CD8-positive, alpha-beta memory T cell (primary cell): ENCODE measurements around the gene PLP1. TPM values are rescaled to one million over a fixed set of nuclear protein-coding genes. Genes with fewer than 3 reads are reported as not detected.

ENCODE experiments used
- CTCF ChIA-PET: fragments of 350-600 bp; sonication (Branson Sonifier 250); formaldehyde crosslinking; loops from one replicate; lab custom pipeline; 2021; ENCODE audit warnings: antibody characterized with exemption; lab: Charles Lee
- POLR2A ChIA-PET: fragments of 350-600 bp; sonication (Branson Sonifier 250); formaldehyde crosslinking; loops from one replicate; lab custom pipeline; 2021; ENCODE audit warnings: antibody characterized with exemption; lab: Charles Lee
- DNase-seq, 5 donors: peaks; one replicate each; pipeline versions ENCODE4 v3.0.0 to v3.0.0-alpha.2; 2020 to 2022; ENCODE audit warnings: mixed read lengths in 1 of 5
- H3K27ac ChIP-seq: one replicate; pipeline ENCODE4 v1.7.0; 2013; ENCODE audit warnings: low read depth, mild to moderate bottlenecking, low read length, moderate library complexity
- H3K27me3 ChIP-seq: 2 replicates; pipeline ENCODE4 v1.7.0; 2013; ENCODE audit warnings: low read length, mild to moderate bottlenecking; ENCODE audit not compliant: insufficient read depth, poor library complexity, severe bottlenecking
- H3K36me3 ChIP-seq: 2 replicates; pipeline ENCODE4 v1.7.0; 2013; ENCODE audit warnings: mild to moderate bottlenecking, low read length, moderate library complexity; ENCODE audit not compliant: insufficient read depth
- H3K4me1 ChIP-seq: 2 replicates; pipeline ENCODE4 v1.7.0; 2013; ENCODE audit warnings: mild to moderate bottlenecking, low read length, moderate library complexity; ENCODE audit not compliant: insufficient read depth
- H3K4me3 ChIP-seq: 2 replicates; pipeline ENCODE4 v1.7.0; 2013; ENCODE audit warnings: mild to moderate bottlenecking, low read length
- H3K9me3 ChIP-seq: 2 replicates; pipeline ENCODE4 v1.7.0; 2013; ENCODE audit warnings: mild to moderate bottlenecking, low read length
- H3K27ac Mint-ChIP-seq, 8 donors: one replicate each; pipeline ENCODE4 v1.8.0; 2020 to 2021; ENCODE audit warnings: mixed read lengths in 8 of 8, mild to moderate bottlenecking in 6 of 8, inconsistent platforms in 3 of 8, moderate library complexity in 3 of 8
- H3K27me3 Mint-ChIP-seq, 2 donors: one replicate each; pipeline ENCODE4 v1.8.0; 2020 to 2021; ENCODE audit warnings: mixed read lengths in 2 of 2, mild to moderate bottlenecking in 1 of 2, moderate library complexity in 1 of 2
- H3K36me3 Mint-ChIP-seq, 3 donors: one replicate each; pipeline ENCODE4 v1.8.0; 2020 to 2021; ENCODE audit warnings: mixed read lengths in 3 of 3, inconsistent platforms in 1 of 3, mild to moderate bottlenecking in 1 of 3
- H3K4me1 Mint-ChIP-seq, 3 donors: one replicate each; pipeline ENCODE4 v1.8.0; 2020 to 2021; ENCODE audit warnings: mixed read lengths in 3 of 3, inconsistent platforms in 1 of 3, mild to moderate bottlenecking in 1 of 3
- H3K4me3 Mint-ChIP-seq, 7 donors: one replicate each; pipeline ENCODE4 v1.8.0; 2020 to 2021; ENCODE audit warnings: mixed read lengths in 7 of 7, mild to moderate bottlenecking in 6 of 7, moderate library complexity in 4 of 7, inconsistent platforms in 2 of 7
- H3K9me3 Mint-ChIP-seq, 5 donors: one replicate each; pipeline ENCODE4 v1.8.0; 2020 to 2022; ENCODE audit warnings: mixed read lengths in 5 of 5, mild to moderate bottlenecking in 3 of 5, moderate library complexity in 2 of 5, inconsistent platforms in 1 of 5
- polyA plus RNA-seq: library from polyadenylated mRNA; unstranded; fragments of 300-500 nt; fragmentation: Illumina TruSeq; gene quantifications from one replicate; pipeline ENCODE4 v1.2.3, GENCODE V29; 2021
- total RNA-seq, 2 experiments: library from RNA; stranded (reverse); gene quantifications; one replicate each; pipeline ENCODE4 v1.2.3, GENCODE V29; 2021

Gene PLP1, protein sequence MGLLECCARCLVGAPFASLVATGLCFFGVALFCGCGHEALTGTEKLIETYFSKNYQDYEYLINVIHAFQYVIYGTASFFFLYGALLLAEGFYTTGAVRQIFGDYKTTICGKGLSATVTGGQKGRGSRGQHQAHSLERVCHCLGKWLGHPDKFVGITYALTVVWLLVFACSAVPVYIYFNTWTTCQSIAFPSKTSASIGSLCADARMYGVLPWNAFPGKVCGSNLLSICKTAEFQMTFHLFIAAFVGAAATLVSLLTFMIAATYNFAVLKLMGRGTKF
- total RNA-seq (not detected), polyA plus RNA-seq (not detected)

- peaks cover 1 to 19% of the 10 kb centered on the region in 2 donors for H3K27me3 Mint-ChIP-seq
- Histone ChIP-seq H3K27me3 (no peaks in the 10 kb centered on the region), H3K4me1 (no peaks in the 10 kb centered on the region), H3K36me3 (no peaks in the 10 kb centered on the region), H3K4me3 (no peak within 1 kb of the TSS), H3K27ac (no peak within 1 kb of the TSS), H3K9me3 (no peaks in the 10 kb centered on the region)
- CTCF ChIA-PET: no interaction called here
- DNase-seq: no peak
- POLR2A ChIA-PET: no interaction called here
- no peaks in the 10 kb centered on the region for H3K9me3 Mint-ChIP-seq
- no peaks in the 10 kb centered on the region for H3K36me3 Mint-ChIP-seq
- no peak within 1 kb of the TSS for H3K4me3 Mint-ChIP-seq
- no peaks in the 10 kb centered on the region for H3K4me1 Mint-ChIP-seq
- peak within 1 kb of the TSS in 1 of 8 donors; percentile 52 for H3K27ac Mint-ChIP-seq
Observed at GRCh38 chrX:103776546-103776945, at the start of gene PLP1. TSS of gene PLP1 (plus strand) at chrX:103776840. CDS start at chrX:103776996, 156 bp downstream.

- DNase-seq: no peak
- Mint-ChIP-seq H3K4me3 (no peak overlapping the region), H3K36me3 (no peaks in the 10 kb centered on the region), H3K4me1 (peaks cover 4 to 6% (median 6%) of the 10 kb centered on the region in 3 donors), H3K9me3 (no peaks in the 10 kb centered on the region), H3K27me3 (peaks cover 16 to 20% of the 10 kb centered on the region in 2 donors), H3K27ac (peak overlapping the region in 1 of 8 donors; percentile 26)
- ChIA-PET POLR2A (no interaction called here), CTCF (no interaction called here)
- Histone ChIP-seq H3K27ac (no peak overlapping the region), H3K36me3 (no peaks in the 10 kb centered on the region), H3K4me1 (no peaks in the 10 kb centered on the region), H3K27me3 (no peaks in the 10 kb centered on the region), H3K9me3 (no peaks in the 10 kb centered on the region), H3K4me3 (no peak overlapping the region)
Observed at GRCh38 chrX:103727115-103727514, 49.5 kb upstream of the PLP1 start.

GRCh38 chrX:103729015-103729414 is 47.6 kb upstream of the PLP1 start:
- POLR2A ChIA-PET: no interaction called here

GRCh38 chrX:103730147-103730795 is 46.4 kb upstream of the PLP1 start:
- Mint-ChIP-seq H3K4me3 (no peak overlapping the region), H3K36me3 (no peaks in the 10 kb centered on the region), H3K27ac (peak overlapping the region in 1 of 8 donors; percentile 17), H3K27me3 (peaks cover 16 to 19% of the 10 kb centered on the region in 2 donors), H3K4me1 (peaks cover 4 to 6% (median 6%) of the 10 kb centered on the region in 3 donors), H3K9me3 (no peaks in the 10 kb centered on the region)
- no peak for DNase-seq
- ChIA-PET CTCF (no interaction called here), POLR2A (no interaction called here)
- no peaks in the 10 kb centered on the region for H3K9me3 ChIP-seq
- H3K4me1 ChIP-seq: no peaks in the 10 kb centered on the region
- no peak overlapping the region for H3K4me3 ChIP-seq
- H3K36me3 ChIP-seq: no peaks in the 10 kb centered on the region
- no peak overlapping the region for H3K27ac ChIP-seq
- H3K27me3 ChIP-seq: no peaks in the 10 kb centered on the region

More at GRCh38 chrX:103729015-103729414, 47.6 kb upstream of the PLP1 start:
- no peaks in the 10 kb centered on the region for H3K9me3 ChIP-seq
- H3K4me1 ChIP-seq: no peaks in the 10 kb centered on the region
- Mint-ChIP-seq H3K27ac (no peak overlapping the region), H3K4me3 (no peak overlapping the region), H3K27me3 (peaks cover 16 to 22% of the 10 kb centered on the region in 2 donors), H3K36me3 (no peaks in the 10 kb centered on the region), H3K4me1 (peaks cover 4 to 6% (median 6%) of the 10 kb centered on the region in 3 donors), H3K9me3 (no peaks in the 10 kb centered on the region)
- no peak overlapping the region for H3K27ac ChIP-seq
- H3K36me3 ChIP-seq: no peaks in the 10 kb centered on the region
- CTCF ChIA-PET: no interaction called here
- no peak overlapping the region for H3K4me3 ChIP-seq
- H3K27me3 ChIP-seq: no peaks in the 10 kb centered on the region
- no peak for DNase-seq

DNA sequence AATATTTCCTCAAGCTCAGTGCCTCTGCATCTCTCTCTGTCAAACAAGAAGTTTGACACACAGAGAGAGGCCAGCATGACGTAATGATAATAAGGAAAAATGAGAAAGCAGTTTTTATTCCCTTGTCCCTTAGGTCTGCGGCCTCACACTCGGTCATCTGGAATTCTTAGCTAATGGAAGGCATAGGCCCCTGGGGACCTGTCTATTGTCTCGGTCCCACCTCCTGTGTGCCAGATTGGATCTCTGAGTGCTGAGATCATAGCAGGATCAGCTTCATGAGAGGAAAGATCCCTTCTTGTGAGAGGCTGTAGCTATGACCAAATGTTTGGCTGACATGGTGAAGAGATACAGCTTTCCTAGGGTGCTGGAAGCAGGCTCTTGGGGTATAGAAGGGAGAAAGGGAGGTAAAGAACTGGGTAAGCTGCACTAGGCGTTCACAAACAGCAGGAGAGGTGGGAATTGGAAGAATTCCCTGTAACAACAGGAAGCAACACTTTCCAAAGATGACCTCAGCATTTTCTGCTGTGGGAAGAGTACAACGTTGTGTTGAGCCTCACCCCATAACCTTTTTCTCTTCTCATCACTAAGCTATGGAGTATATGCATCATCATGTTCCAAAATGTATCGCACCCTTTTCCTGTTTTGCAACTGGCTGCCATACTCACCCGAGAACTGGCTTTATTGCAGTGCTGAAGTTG is 45.7 kb upstream of the PLP1 start:
- no peaks in the 10 kb centered on the region for H3K4me1 ChIP-seq
- H3K4me3 ChIP-seq: no peak overlapping the region
- no peak for DNase-seq
- Mint-ChIP-seq H3K27me3 (peaks cover 16 to 18% of the 10 kb centered on the region in 2 donors), H3K4me3 (no peak overlapping the region), H3K9me3 (no peaks in the 10 kb centered on the region), H3K36me3 (no peaks in the 10 kb centered on the region), H3K27ac (no peak overlapping the region), H3K4me1 (peaks cover 4 to 6% (median 6%) of the 10 kb centered on the region in 3 donors)
- no peaks in the 10 kb centered on the region for H3K36me3 ChIP-seq
- CTCF ChIA-PET: no interaction called here
- H3K27me3 ChIP-seq: no peaks in the 10 kb centered on the region
- POLR2A ChIA-PET: no interaction called here
- H3K9me3 ChIP-seq: no peaks in the 10 kb centered on the region
- no peak overlapping the region for H3K27ac ChIP-seq

- Histone ChIP-seq H3K27ac (no peak overlapping the region), H3K4me3 (no peak overlapping the region), H3K4me1 (no peaks in the 10 kb centered on the region), H3K9me3 (no peaks in the 10 kb centered on the region), H3K36me3 (no peaks in the 10 kb centered on the region), H3K27me3 (no peaks in the 10 kb centered on the region)
- ChIA-PET CTCF (no interaction called here), POLR2A (no interaction called here)
- H3K4me1 Mint-ChIP-seq: peaks cover 4 to 6% (median 6%) of the 10 kb centered on the region in 3 donors
- no peak for DNase-seq
- no peaks in the 10 kb centered on the region for H3K36me3 Mint-ChIP-seq
- H3K4me3 Mint-ChIP-seq: no peak overlapping the region
- peaks cover 16 to 22% of the 10 kb centered on the region in 2 donors for H3K27me3 Mint-ChIP-seq
- no peak overlapping the region for H3K27ac Mint-ChIP-seq
- H3K9me3 Mint-ChIP-seq: no peaks in the 10 kb centered on the region
Observed at GRCh38 chrX:103733017-103733416, 43.6 kb upstream of the PLP1 start.

DNA sequence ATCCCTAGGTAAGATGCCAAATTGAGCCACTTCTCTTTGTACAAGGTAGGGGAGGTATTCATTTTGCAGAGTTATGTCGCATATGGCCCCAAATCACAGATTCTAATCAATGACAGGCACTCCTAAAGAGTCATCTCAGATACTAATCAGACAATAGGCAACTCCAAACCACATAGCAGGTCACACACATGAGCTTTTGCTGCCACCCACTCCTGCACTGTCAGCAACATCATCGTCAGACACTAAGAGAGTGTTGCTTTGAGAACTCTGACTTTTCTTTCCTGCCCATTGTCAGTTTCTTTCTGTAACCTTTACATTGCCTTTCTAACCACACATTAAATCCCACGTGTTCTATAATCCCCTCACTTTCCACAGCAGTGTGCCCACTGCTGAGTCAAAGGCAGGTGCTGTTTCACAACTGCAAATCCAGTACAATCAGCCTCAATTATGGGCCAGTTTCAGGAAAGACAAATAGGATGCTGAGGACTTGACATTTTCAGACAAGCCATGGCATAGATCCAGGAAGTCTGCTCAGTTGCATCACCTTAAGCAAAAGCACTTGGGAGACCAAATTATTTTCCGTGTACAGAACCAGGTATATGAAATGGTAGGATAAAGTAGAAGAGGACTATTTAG is 42.4 kb upstream of the PLP1 start:
- Mint-ChIP-seq H3K4me3 (no peak overlapping the region), H3K36me3 (no peaks in the 10 kb centered on the region), H3K9me3 (no peaks in the 10 kb centered on the region), H3K4me1 (peaks cover 4 to 6% (median 6%) of the 10 kb centered on the region in 3 donors), H3K27ac (no peak overlapping the region), H3K27me3 (peaks cover 16 to 19% of the 10 kb centered on the region in 2 donors)
- Histone ChIP-seq H3K27me3 (no peaks in the 10 kb centered on the region), H3K4me1 (no peaks in the 10 kb centered on the region), H3K36me3 (no peaks in the 10 kb centered on the region), H3K4me3 (no peak overlapping the region), H3K27ac (no peak overlapping the region), H3K9me3 (no peaks in the 10 kb centered on the region)
- ChIA-PET CTCF (no interaction called here), POLR2A (no interaction called here)
- DNase-seq: no peak

DNA sequence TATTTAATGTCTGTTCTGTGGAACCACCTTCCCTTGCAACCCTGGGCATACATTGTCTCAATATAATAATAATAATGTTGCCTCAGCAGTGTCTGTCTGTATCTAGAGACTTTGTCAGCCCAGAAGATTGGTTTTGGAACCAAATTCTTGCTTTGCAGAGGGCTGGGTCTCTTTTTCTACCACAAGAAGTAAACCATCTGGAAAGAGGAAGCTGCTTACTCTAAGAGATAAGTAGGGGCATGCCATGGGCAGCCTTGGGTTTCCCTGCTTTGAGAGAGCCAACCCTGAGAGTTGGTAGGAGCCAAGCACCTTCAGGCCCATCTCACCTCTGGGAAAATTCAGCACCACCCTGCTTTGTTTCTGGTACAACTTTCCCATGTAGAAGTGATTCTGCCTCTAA is 38.9 kb upstream of the PLP1 start:
- Mint-ChIP-seq H3K27me3 (peaks cover 6 to 10% of the 10 kb centered on the region in 2 donors), H3K36me3 (no peaks in the 10 kb centered on the region), H3K4me3 (no peak overlapping the region), H3K4me1 (no peaks in the 10 kb centered on the region), H3K9me3 (no peaks in the 10 kb centered on the region), H3K27ac (no peak overlapping the region)
- no peak for DNase-seq
- H3K36me3 ChIP-seq: no peaks in the 10 kb centered on the region
- H3K9me3 ChIP-seq: no peaks in the 10 kb centered on the region
- POLR2A ChIA-PET: no interaction called here
- no peak overlapping the region for H3K4me3 ChIP-seq
- no peak overlapping the region for H3K27ac ChIP-seq
- no peaks in the 10 kb centered on the region for H3K4me1 ChIP-seq
- H3K27me3 ChIP-seq: no peaks in the 10 kb centered on the region
- CTCF ChIA-PET: no interaction called here
